ENCODE results near the gene HOXA4.

The HOXA4 gene

DNA sequence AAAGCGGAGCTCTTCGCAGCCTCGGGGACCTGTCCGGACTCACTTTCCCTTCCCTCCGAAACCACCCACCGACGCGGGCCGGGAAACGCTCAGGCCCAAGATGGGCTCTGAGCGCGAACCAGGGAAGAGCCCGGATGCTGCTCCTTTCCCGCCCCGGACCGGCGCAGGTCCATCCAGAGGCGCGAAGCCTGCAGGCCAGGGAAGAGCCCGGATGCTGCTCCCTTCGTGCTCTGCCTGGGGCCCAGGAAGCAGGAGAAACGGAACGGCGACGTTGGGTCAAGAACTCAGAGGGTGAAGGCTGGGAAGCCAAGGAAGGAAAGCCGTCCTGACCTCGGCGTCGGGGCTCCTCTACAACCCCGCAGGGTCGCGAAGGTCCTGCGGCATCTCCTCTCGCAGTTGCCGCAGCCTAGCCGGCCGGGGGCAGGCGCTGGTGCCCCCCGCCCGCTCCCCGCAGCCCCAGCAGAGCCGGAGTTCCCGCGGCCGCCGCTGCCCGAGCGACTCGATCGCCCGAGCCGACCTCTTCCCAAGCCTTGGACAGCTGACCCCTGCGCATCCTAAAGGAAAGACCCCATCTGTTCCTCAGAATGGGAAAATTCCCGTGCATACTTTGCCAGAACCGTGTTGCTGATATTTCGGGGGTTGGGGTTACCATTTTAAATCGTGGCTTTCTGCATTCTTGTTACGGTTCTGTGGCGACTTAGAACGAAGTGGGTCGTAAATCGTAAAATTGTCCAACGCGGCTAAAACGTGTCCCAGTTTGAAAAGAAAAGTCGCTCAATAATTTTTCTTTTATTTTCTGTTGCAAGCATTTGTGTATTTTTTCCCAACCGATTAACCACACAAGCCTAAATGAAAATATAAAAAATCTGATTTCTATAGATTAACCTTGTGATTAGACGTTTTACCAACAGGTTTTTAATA, 42.3 kb downstream of the HOXA4 start:
- no peak for DNase-seq

DNA sequence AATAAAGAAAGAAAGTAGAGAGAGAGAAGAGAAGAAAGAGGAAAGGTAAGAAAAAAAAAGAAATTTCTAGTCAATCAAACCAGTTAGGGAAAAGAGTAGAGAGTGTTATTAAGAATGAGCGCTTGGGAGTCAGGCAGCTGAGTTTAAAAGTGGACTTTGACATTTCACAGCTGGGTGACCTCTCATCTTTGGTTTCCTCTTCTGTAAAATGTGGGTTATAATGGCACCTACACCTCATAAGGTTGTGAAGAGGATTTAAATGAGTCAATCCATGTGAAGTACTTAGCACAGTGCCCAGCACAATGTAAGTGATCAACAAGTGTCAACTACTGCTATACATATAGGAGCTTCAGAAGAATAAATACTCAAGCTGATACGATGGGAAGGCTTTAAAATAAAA, 46.9 kb downstream of the HOXA4 start:
- DNase-seq: no peak

DNA sequence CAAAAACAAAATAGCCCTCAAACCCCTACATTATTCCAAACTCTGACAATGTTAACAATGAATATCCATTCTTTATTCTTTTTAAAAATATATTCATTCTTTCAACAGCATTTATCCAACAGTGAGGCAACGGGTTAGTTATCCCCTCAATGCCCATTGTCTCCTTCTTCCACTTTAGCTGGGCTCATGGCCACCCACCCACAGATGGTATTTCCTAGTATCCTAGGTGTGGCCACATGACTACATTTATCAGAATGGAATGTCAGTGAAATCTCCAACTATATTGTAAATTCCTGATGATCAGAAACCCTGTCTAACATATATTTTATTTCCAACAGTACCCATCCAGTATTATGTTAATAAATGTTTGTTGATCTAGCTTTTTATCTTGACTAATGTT, 48.4 kb downstream of the HOXA4 start:
- no peak for DNase-seq

- no peak for DNase-seq
Observed at GRCh38 chr7:27080844-27081436, 49.6 kb downstream of the HOXA4 start.

DNA sequence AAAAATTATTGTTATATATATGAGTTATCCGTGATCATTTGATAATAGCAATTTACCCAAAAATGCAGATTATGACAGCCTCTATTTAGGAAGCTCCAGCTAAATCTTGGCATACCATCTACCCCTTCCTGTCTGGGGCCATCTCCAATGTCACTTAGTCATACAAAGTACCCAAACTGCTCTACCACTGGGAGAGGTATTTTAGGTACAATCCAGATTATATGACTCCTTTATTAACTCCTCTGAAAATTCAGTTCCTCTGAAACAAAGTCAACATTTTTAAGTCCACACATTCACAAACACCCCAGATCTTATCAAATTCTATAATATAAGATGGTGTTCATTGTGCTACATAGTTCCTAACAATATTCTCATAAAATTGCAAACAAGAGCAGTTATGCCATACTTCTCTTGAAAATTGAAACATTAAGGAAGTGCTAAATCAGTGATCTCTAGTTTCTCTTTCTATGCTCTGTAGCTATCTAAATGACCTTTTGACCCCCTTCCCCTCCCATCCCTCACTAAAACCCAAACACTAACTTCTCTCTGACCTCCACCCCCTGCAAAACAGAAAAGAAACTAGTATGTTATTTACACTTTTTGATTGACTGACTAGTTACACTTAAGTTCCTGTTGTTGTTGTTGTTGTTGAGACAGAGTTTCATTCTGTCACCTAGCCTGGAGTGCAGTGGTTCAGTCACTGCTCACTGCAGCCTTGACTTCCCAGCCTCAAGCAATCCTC, 51.2 kb downstream of the HOXA4 start:
- no peak for DNase-seq

DNA sequence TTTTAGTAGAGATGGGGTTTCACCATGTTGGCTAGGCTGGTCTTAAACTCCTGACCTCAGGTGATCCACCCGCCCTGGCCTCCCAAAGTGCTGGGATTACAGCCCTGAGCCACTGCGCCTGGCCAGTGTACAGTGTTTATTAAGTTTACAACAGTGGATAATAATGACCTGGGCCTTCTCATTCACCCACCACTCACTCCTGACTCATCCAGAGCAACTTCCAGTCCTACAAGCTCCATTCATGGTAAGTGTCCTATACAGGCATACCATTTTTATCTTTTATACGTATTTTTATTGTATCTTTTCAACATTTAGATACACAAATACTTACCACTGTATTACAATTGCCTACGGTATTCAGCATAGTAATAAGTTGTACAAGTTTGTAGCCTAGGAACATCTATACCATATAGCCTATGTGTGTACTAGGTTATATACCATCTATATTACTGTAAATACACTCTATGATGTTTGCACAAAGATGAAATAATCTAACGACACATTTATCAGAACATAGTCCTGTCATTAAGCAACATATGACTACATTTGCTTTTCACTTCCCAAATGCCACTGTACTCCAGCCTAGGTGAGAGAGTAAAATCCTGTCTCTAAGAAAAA, 51.8 kb downstream of the HOXA4 start:
- no peak for DNase-seq
